OCI-LY7 (cell line): ENCODE measurements around the gene RNF214. TPM values are rescaled to one million over a fixed set of nuclear protein-coding genes. Genes with fewer than 3 reads are reported as not detected.

ENCODE experiments used
- BruUV-seq: library from RNA; stranded (reverse); fragments of 400-500 nt; replicated peaks from 2 replicates; lab custom pipeline; 2021; lab: Mats Ljungman, UMichigan
- CTCF ChIA-PET: fragments of 300-600 bp; sonication (Branson Sonifier 250); formaldehyde crosslinking; loops from one replicate; lab custom pipeline; 2022; ENCODE audit warnings: antibody characterized with exemption; ENCODE audit not compliant: unreplicated experiment; lab: Charles Lee
- POLR2A ChIA-PET: fragments of 300-600 bp; sonication (Branson Sonifier 250); formaldehyde crosslinking; loops from one replicate; lab custom pipeline; 2022; ENCODE audit warnings: antibody characterized with exemption; lab: Charles Lee
- DNase-seq: peaks from one replicate; pipeline ENCODE4 v3.0.0-alpha.2; 2015; ENCODE audit warnings: low spot score
- H2AFZ ChIP-seq: fragments of 200-600 bp; sonication (generic), shearing (Covaris generic); 2 replicates; pipeline ENCODE4 v1.6.1; 2014; ENCODE audit warnings: mild to moderate bottlenecking, antibody characterized with exemption, low read length, moderate library complexity
- H3K27ac ChIP-seq: fragments of 200-600 bp; sonication (generic); 2 replicates; pipeline ENCODE4 v1.5.1; 2014; ENCODE audit warnings: mixed run types, low read depth, mild to moderate bottlenecking, moderate library complexity, low read length, inconsistent platforms; ENCODE audit not compliant: poor library complexity, severe bottlenecking
- H3K36me3 ChIP-seq: fragments of 200-600 bp; sonication (generic); 2 replicates; pipeline ENCODE4 v1.6.1; 2014; ENCODE audit warnings: mild to moderate bottlenecking, antibody characterized with exemption, low read length, moderate library complexity, mixed read lengths; ENCODE audit not compliant: insufficient read depth
- H3K4me1 ChIP-seq: fragments of 200-600 bp; sonication (generic); 2 replicates; pipeline ENCODE4 v1.5.1; 2014; ENCODE audit warnings: mild to moderate bottlenecking, low read length; ENCODE audit not compliant: insufficient read depth, poor library complexity, severe bottlenecking
- H3K4me2 ChIP-seq: fragments of 200-600 bp; sonication (generic); 2 replicates; pipeline ENCODE4 v1.6.1; 2014; ENCODE audit warnings: mild to moderate bottlenecking, low read length
- H3K4me3 ChIP-seq: fragments of 200-600 bp; sonication (generic); 2 replicates; pipeline ENCODE4 v1.5.1; 2014; ENCODE audit warnings: mild to moderate bottlenecking, low read depth, low read length; ENCODE audit not compliant: poor library complexity, severe bottlenecking
- H3K79me2 ChIP-seq: fragments of 200-600 bp; sonication (generic); 2 replicates; pipeline ENCODE4 v1.6.1; 2016; ENCODE audit warnings: low read depth, mild to moderate bottlenecking, low read length, moderate library complexity, mixed read lengths; ENCODE audit not compliant: insufficient read depth
- H3K9me2 ChIP-seq: fragments of 200-600 bp; sonication (generic); 2 replicates; pipeline ENCODE4 v1.6.1; 2016; ENCODE audit warnings: mild to moderate bottlenecking, low read length, mixed read lengths; ENCODE audit not compliant: insufficient read depth
- H3K9me3 ChIP-seq: fragments of 200-600 bp; sonication (generic); 2 replicates; pipeline ENCODE4 v1.6.1; 2014; ENCODE audit warnings: mild to moderate bottlenecking, mixed run types, low read length, mixed read lengths
- H4K20me1 ChIP-seq: fragments of 200-600 bp; sonication (generic); 2 replicates; pipeline ENCODE4 v1.6.1; 2014; ENCODE audit warnings: mild to moderate bottlenecking, antibody characterized with exemption, low read length, moderate library complexity, mixed read lengths; ENCODE audit not compliant: insufficient read depth
- CTCF ChIP-seq: fragments of 200-600 bp; sonication (generic); conservative IDR thresholded peaks from 2 replicates; pipeline ENCODE4 v1.5.1; 2014; ENCODE audit warnings: mild to moderate bottlenecking, antibody characterized with exemption, low read length, moderate library complexity, mixed read lengths
- EZH2phosphoT487 ChIP-seq: fragments of 200-600 bp; sonication (generic); IDR thresholded peaks from 2 replicates; pipeline ENCODE4 v1.6.1; 2018; ENCODE audit warnings: low read depth, borderline replicate concordance, mild to moderate bottlenecking, mixed run types, antibody characterized with exemption, low read length, moderate library complexity, mixed read lengths
- intact Hi-C: fragments of 100-400 bp; cut with micrococcal nuclease; formaldehyde crosslinking; loops from one replicate; pipeline ENCODE4 v1.10.0; 2022; ENCODE audit not compliant: unreplicated experiment
- total RNA-seq, 2 experiments: library from RNA; depleted of rRNA in 1 of 2; stranded (reverse); fragments of >200 nt in 1 of 2; shearing (Covaris generic) in 1 of 2; gene quantifications; 2 replicates each; pipeline ENCODE4 v1.2.3, GENCODE V29; 2014 to 2022

The RNF214 gene
- total RNA-seq, 2 experiments from 2014 or later = 11.2 to 30.2 TPM

GRCh38 chr11:117281159-117281558 is 48.7 kb downstream of the RNF214 start:
- POLR2A ChIA-PET = no interaction called here
- no peak overlapping the region for H3K27ac ChIP-seq

GRCh38 chr11:117281869-117282268 is 49.4 kb downstream of the RNF214 start:
- Histone ChIP-seq H3K27ac (no peak overlapping the region), H3K79me2 (no peaks in the 10 kb centered on the region), H3K36me3 (peaks cover 56% of the 10 kb centered on the region), H2AFZ (no peak overlapping the region), H4K20me1 (no peaks in the 10 kb centered on the region), H3K4me3 (no peak overlapping the region), H3K9me3 (no peaks in the 10 kb centered on the region), H3K9me2 (no peaks in the 10 kb centered on the region), H3K4me2 (no peak overlapping the region), H3K4me1 (no peaks in the 10 kb centered on the region)
- TF ChIP-seq CTCF (no peak), EZH2phosphoT487 (no peak)
- no TSS peak for BruUV-seq
- intact Hi-C loops = no loop called here
- DNase-seq = no peak
- POLR2A ChIA-PET = no interaction called here
- CTCF ChIA-PET = no interaction called here

More at GRCh38 chr11:117281159-117281558, 48.7 kb downstream of the RNF214 start:
- CTCF ChIA-PET = no interaction called here
- Histone ChIP-seq H4K20me1 (no peaks in the 10 kb centered on the region), H3K79me2 (no peaks in the 10 kb centered on the region), H3K4me1 (no peaks in the 10 kb centered on the region), H3K9me3 (no peaks in the 10 kb centered on the region), H3K36me3 (peaks cover 51% of the 10 kb centered on the region), H3K9me2 (no peaks in the 10 kb centered on the region), H2AFZ (no peak overlapping the region), H3K4me3 (no peak overlapping the region), H3K4me2 (no peak overlapping the region)
- TF ChIP-seq EZH2phosphoT487 (no peak), CTCF (no peak)
- no peak for DNase-seq
- intact Hi-C loops = no loop called here
- no TSS peak for BruUV-seq

DNA sequence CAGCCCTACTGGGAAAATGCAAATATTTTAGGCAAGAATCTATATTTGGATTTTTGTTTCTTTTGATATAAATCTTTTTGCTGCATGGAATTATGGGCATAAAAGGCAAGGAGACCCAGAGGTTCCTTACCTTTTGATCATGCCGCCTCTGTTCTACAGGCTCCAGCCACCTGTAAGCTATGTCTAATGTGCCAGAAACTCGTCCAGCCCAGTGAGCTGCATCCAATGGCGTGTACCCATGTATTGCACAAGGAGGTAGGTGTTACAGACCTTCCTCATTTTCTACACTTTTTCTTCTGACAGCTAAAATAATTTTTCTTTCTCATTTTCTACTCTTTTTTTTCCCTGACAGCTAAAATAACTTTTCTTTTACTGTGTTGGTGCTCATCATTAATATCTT is 50.5 kb downstream of the RNF214 start:
- Histone ChIP-seq H3K36me3 (peaks cover 59% of the 10 kb centered on the region), H4K20me1 (no peaks in the 10 kb centered on the region), H3K4me3 (no peak overlapping the region), H2AFZ (no peak overlapping the region), H3K4me1 (no peaks in the 10 kb centered on the region), H3K79me2 (no peaks in the 10 kb centered on the region), H3K9me3 (no peaks in the 10 kb centered on the region), H3K9me2 (no peaks in the 10 kb centered on the region), H3K27ac (no peak overlapping the region), H3K4me2 (no peak overlapping the region)
- ChIA-PET CTCF (no interaction called here), POLR2A (interaction anchor here (0.6 to 0.8 kb wide), 2 partner anchors 59 to 205 kb away, joined by 3 read pairs; no protein-coding TSS in a partner anchor)
- no TSS peak for BruUV-seq
- intact Hi-C loops = no loop called here
- no peak for TF ChIP-seq CTCF
- no peak for TF ChIP-seq EZH2phosphoT487
- DNase-seq = no peak
